Stimulated activated CD4-positive, alpha-beta T cell treated with anti-CD3 and anti-CD28 coated beads, Interleukin-1b, Interleukin-23, amount 100 ng/mL, for 24 hours (primary cell): Measurements from ENCODE around the gene PRKG2.

Source experiments
- DNase-seq, 4 experiments: peaks; one replicate each; pipeline ENCODE4 v3.0.0-alpha.2; 2020; ENCODE audit warnings: low read depth in 4 of 4, low spot score in 1 of 4

The PRKG2 gene

DNA sequence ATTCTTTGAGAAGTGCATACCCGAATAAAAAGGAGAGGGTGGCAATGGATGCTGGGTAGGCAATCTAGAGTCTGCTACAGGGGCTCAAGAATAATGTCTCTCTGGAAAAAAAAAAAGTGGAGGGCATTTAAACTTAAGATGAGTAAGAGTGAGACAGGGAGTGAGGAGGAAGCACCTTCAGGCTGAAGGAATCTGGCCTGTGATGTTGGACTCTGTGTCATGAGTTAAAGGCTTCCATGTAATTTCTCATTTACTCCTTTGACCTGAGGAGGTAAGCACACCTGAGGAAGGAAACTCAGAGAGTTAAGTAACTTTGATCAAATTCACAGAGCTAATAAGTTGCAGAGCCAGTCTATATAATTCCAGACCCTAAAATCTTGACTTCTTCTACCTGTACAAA, 3.2 kb upstream of the PRKG2 start:
- DNase-seq = no peak

GRCh38 chr4:81217779-81218178, 2.8 kb upstream of the PRKG2 start:
- DNase-seq = no peak

DNA sequence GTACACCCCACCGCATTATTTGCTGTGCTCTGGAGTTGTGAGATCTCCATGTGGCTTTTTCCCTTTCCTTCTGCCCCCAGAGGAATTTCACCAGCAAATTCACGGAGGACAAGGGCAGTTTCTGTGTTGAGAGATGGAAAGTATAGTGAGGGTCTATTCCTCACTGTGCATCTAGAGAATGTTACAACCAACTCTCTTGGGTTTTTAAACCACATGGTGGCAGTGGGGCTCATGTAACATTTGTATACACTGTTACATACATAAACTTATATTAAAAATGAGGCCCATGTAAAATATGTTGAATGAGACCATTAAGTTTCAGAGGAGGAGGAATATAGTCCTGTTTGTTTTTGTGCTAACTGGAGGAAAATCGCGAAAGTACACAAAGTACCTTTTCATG, 909 bp upstream of the PRKG2 start:
- no peak for DNase-seq

DNA sequence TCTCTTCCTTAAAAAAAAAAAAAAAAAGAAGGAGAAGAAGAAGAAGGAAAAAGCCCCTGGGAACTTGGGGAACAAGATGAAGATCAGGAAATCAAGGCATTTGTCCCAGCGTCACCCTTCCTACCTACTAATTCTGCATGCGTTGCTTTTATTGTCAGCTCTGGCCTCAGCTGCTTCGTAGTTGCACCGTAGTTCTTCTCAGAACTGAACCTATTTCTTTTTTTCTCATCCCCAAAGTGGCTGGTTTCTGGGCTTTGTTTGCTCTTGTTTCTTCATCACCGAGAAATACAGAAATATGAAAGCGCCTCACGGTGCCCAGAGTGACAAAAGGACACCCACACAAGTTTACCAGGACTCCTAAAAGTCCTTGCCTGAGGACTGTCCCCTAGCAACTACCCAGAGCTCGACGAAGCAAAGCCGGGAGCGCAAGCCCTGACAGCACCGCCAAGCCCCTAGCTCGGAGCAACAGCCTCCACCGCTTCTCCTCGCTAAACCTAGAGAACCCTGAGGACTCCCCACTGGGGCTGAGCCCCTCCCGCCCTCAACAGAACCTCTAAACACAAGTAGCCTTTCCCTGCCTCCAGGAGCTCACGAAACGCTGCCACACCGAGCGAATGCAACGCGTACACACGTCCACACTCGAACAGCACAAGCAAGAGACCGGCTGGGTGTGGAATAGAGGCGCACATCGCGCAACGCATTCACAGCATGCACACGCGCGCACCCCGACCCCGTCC, 710 bp downstream of the PRKG2 start:
- no peak for DNase-seq

- DNase-seq = no peak
These were observed 1.4 kb downstream of the PRKG2 start for GRCh38 chr4:81213671-81214070.

- DNase-seq = no peak
These were observed 3.1 kb downstream of the PRKG2 start for GRCh38 chr4:81211956-81212355.

DNA sequence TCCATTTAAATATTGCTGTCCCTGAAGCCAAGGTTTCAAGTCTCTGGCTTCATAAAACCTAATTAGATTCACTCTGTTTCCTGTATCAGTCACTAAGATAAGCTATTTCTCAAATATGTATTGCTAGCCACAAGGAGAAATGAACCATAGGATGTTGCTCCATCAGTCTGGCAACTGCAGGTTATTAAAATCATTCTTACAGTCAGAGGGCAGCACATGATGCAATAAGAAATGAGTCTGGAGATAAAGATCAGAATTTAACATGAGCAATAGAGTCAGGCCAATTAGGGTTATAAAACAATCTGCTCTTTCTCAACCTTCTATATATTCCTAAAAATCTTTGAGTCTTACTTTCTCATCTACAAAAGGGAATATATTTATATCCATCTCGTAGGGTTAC, 7.2 kb downstream of the PRKG2 start:
- DNase-seq = no peak

- DNase-seq = no peak
These were observed 9.7 kb downstream of the PRKG2 start for GRCh38 chr4:81205302-81205701.

DNA sequence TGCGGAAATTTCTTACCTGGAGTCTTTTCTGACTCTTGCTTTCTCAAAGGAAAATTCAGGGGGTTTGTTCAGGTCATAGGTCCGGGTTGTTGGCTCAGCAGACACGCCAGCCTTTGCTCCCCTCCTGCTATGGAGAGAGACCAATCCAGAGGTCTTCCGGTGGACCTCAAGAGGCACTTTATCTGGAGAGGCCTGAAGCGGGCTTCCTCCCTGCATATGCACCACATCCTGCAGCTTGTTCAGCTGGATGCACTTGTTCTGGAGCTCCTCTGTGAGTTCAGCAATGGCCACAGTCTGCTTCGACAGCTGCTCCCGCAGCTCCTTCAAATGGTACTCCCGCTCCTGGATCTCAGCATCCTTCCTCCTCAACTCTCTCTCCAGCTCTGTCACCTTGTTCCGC, 10.5 kb downstream of the PRKG2 start:
- no peak for DNase-seq

GRCh38 chr4:81199831-81200230, 15.2 kb downstream of the PRKG2 start:
- no peak for DNase-seq

- no peak for DNase-seq
These were observed 16.4 kb downstream of the PRKG2 start for GRCh38 chr4:81198609-81199008.

- no peak for DNase-seq
These were observed 17.0 kb downstream of the PRKG2 start for GRCh38 chr4:81197864-81198524.

DNA sequence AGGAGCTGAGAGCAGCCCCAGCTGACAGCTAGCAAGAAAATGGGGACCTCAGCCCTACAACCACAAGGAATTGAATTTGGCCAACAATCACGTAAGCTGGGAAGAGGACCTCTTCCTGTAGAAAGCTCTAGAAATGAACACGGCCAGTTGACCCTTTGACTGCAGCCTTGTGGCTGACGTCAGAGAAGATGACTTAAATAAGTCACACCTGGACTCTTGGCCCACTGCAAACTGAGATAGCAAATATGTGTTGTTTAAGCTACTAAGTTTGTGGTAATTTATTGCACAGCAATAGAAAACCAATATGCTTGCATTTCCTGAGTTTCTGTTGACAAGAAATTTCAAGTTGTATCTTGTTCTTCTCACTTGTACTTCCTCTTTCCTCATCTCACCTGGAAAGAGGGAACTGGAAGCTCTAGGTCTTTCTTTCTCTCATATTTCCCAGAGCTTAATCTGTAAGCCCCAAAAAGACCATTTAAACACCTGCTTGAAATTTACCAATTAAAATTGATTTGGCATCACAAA, 18.8 kb downstream of the PRKG2 start:
- no peak for DNase-seq

DNA sequence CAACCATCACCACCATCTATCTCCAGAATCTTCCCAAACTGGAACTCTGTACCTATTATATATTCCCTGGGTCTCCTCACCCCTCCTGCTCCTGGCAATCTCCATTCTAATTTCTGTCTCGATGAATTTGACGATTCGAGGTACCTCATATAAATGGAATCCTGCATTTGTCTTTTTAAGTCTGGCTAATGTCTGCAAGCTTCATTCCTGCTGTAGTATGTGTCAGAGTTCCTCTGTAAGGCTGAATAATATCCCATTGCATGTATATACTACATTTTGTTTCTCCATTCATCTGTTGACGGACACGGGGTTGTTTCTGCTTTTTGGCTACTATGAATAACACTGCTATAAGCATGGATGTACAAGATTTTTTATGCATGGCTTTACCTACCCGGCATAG, 19.5 kb downstream of the PRKG2 start:
- no peak for DNase-seq

- DNase-seq = no peak
These were observed 20.7 kb downstream of the PRKG2 start for GRCh38 chr4:81194286-81194685.

DNA sequence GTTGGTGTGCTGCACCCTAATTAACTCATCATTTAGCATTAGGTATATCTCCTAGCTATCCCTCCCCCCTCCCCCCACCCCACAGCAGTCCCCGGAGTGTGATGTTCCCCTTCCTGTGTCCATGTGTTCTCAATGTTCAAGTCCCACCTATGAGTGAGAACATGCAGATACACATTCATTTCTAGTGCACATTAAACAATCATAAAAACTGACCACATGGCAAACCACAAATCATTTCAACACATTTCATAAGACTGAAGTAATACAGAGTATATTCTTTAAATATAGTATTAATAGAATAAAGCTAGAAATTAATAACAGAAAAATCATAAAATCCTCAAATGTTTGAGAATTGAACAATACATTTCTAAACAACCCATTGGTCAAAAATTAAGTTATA, 34.1 kb downstream of the PRKG2 start:
- DNase-seq = no peak

DNA sequence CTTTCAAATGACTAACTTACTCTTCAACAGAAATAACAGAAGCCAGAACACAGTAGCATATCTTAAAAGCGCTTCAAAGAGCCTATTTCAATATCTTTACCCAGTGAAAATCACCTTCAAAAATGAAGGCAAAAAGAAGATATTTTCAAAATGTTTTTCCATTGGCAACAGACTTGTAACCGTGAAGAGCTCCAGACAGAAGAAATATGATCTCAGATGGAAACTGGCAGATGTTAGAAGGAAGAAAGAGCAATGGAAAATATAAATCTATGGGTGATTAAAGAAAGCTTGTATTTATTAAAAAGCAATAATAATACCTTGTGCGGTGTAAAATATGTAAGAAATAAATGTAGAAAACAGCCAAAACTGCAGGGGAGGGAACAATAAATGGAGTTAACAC, 35.7 kb downstream of the PRKG2 start:
- no peak for DNase-seq

- DNase-seq = no peak
These were observed 41.8 kb downstream of the PRKG2 start for GRCh38 chr4:81173213-81173612.

DNA sequence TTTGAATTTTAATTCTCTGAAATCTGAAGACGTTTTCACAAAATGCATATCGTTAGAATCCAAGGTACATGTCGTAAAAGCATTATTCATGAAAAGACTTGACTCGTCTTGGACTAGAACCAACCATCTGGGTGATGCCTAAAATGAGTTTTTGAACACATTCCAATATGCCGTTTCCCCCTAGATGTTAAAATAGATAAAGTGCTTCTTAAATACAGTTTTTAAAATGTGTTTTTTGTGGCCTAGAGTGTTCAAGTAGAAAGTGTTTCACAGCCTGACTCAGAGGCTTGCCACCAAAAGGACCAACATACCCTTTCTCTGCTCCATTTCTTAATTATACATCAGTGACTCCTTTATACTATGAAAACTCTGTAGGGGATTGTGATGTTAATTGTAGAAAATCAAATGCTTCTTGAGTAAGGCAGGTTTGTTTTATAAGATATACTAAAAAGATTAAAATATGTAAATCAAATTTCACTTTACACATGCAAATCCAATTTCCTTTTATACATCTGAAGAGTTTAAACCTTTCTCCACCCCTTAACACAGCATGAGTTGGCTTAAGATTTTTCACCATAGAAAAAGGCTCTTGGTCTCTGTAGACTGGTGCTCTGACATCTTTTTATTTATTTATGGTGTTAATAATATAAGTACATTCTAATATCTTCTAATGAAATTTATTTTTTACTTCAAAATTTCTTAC, 48.4 kb downstream of the PRKG2 start:
- DNase-seq = no peak

GRCh38 chr4:81165861-81166430, 49.1 kb downstream of the PRKG2 start:
- DNase-seq = no peak

- DNase-seq = no peak
These were observed 50.2 kb downstream of the PRKG2 start for GRCh38 chr4:81164623-81165416.
